HL-60 (cell line): Measurements from ENCODE around the gene GRID2.

Experiments
- CTCF ChIP-seq: IDR thresholded peaks from one replicate; pipeline ENCODE4 v1.5.1; 2011; ENCODE audit warnings: low read length, control low read depth, inconsistent platforms; ENCODE audit not compliant: insufficient read depth
- GABPA ChIP-seq: IDR thresholded peaks from 2 replicates; pipeline ENCODE4 v1.6.1; 2012; ENCODE audit warnings: low read depth
- POLR2AphosphoS5 ChIP-seq: IDR thresholded peaks from 2 replicates; pipeline ENCODE4 v1.6.1; 2012; ENCODE audit warnings: low read depth
- TF ChIP-seq, protein P1 (sequence below): IDR thresholded peaks from 2 replicates; pipeline ENCODE4 v1.6.1; 2012; ENCODE audit warnings: low read depth; ENCODE audit not compliant: insufficient replicate concordance

- no peak for TF ChIP-seq CTCF
- TF ChIP-seq POLR2AphosphoS5 = no peak
- no peak for TF ChIP-seq GABPA
- TF ChIP-seq, protein P1, sequence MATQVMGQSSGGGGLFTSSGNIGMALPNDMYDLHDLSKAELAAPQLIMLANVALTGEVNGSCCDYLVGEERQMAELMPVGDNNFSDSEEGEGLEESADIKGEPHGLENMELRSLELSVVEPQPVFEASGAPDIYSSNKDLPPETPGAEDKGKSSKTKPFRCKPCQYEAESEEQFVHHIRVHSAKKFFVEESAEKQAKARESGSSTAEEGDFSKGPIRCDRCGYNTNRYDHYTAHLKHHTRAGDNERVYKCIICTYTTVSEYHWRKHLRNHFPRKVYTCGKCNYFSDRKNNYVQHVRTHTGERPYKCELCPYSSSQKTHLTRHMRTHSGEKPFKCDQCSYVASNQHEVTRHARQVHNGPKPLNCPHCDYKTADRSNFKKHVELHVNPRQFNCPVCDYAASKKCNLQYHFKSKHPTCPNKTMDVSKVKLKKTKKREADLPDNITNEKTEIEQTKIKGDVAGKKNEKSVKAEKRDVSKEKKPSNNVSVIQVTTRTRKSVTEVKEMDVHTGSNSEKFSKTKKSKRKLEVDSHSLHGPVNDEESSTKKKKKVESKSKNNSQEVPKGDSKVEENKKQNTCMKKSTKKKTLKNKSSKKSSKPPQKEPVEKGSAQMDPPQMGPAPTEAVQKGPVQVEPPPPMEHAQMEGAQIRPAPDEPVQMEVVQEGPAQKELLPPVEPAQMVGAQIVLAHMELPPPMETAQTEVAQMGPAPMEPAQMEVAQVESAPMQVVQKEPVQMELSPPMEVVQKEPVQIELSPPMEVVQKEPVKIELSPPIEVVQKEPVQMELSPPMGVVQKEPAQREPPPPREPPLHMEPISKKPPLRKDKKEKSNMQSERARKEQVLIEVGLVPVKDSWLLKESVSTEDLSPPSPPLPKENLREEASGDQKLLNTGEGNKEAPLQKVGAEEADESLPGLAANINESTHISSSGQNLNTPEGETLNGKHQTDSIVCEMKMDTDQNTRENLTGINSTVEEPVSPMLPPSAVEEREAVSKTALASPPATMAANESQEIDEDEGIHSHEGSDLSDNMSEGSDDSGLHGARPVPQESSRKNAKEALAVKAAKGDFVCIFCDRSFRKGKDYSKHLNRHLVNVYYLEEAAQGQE = no peak
Measured at GRCh38 chr4:93746031-93746430, 1442.3 kb downstream of the GRID2 start.
